ENCODE data around the gene ARRDC4.

Gene ARRDC4, protein sequence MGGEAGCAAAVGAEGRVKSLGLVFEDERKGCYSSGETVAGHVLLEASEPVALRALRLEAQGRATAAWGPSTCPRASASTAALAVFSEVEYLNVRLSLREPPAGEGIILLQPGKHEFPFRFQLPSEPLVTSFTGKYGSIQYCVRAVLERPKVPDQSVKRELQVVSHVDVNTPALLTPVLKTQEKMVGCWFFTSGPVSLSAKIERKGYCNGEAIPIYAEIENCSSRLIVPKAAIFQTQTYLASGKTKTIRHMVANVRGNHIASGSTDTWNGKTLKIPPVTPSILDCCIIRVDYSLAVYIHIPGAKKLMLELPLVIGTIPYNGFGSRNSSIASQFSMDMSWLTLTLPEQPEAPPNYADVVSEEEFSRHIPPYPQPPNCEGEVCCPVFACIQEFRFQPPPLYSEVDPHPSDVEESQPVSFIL

DNA sequence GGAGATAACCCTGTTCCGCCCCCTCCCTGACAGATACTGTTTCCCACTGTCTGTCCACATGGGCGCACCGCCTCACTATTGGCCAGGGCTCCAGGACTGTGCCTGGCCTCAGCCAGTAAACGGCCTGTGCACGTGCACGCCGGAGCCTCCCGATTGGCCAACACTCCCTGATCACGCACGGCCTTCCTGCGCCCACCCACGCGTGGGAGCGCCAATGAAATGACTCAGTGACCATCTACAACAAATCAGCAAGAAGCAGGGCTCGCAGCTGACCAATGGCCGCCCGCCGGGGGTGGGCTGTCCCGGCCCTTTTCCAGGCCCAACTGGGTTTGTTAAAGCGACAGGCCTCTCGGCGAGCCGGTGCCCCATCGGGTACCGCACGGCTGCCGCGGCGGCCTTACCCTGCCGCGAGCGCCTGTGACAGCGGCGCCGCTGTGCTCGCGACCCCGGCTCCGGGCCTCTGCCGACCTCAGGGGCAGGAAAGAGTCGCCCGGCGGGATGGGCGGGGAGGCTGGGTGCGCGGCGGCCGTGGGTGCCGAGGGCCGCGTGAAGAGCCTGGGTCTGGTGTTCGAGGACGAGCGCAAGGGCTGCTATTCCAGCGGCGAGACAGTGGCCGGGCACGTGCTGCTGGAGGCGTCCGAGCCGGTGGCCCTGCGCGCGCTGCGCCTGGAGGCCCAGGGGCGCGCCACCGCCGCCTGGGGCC lies at the start of gene ARRDC4:
Gene ARRDC4 (plus strand): TSS at position 340 of the 703 bp plus-strand sequence. CDS start 159 bp downstream, at position 499.
- DNase-seq (ENCODE audit: low read depth in 2 of 2): peak; percentile 100

DNA sequence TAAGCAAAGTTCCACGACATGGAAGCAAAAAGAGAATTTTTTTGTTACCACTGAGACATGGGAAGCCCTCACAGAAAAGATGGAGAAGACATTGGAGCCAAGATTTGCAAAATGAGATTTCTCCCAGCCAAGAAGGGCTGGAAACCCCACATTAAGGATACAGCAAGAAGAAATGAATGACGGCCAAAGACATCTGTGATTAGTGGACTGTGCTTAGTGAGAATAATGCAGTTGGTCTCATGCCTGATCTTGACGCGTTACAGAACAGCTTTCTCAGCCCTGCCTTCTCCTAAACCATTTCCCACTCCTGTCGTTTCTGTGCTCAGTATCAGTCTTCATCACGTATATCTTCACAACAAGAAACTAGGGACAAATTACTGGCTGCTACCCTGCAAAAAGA lies 45.8 kb upstream of the ARRDC4 start:
- no peak for DNase-seq (ENCODE audit: low read depth in 2 of 2)

DNA sequence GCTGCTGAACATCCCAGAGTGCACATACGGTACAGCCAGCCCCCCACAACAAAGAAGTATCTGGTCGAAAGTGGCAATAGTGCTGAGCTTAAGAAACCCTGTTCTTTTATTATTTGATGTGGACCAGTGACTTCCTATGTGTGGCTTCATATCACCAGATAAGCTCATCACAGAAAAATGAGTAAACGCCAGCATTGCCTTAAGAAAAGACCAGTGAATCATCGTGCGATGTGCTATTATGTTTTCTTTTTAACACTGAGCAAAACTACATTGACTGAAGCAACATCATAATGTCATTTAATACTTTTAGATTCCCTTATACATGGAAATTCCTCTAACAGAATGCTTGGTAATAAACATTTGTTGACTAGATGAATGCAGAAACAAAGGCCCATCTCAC lies 45.2 kb upstream of the ARRDC4 start:
- DNase-seq (ENCODE audit: low read depth in 2 of 2): no peak

DNA sequence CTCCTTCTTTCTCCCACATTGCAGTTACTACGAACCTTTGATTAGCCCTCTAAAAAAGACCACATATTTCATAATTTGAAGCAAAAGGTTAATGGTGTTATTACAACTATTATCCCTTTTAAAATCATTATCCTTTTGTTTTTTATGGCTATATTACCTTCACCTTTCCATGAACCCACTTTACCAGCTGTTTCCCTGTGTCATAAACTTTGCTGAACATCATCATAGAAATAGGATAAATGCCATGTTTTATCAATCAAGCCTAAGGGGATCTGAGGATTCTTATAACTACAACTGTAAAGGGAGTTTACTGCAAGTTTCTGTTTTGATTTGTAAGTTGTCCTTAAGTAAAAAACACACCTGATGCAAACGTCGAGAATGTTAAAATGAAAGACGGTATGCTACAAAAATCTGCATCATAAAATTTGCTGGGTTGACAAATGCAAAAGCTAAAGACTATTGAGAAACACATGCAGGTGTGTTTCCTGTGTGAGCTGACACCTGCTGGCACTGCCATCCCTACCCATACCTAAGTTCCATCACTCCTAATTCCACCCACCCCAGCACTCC lies 39.1 kb upstream of the ARRDC4 start:
- DNase-seq (ENCODE audit: low read depth in 2 of 2): no peak

DNA sequence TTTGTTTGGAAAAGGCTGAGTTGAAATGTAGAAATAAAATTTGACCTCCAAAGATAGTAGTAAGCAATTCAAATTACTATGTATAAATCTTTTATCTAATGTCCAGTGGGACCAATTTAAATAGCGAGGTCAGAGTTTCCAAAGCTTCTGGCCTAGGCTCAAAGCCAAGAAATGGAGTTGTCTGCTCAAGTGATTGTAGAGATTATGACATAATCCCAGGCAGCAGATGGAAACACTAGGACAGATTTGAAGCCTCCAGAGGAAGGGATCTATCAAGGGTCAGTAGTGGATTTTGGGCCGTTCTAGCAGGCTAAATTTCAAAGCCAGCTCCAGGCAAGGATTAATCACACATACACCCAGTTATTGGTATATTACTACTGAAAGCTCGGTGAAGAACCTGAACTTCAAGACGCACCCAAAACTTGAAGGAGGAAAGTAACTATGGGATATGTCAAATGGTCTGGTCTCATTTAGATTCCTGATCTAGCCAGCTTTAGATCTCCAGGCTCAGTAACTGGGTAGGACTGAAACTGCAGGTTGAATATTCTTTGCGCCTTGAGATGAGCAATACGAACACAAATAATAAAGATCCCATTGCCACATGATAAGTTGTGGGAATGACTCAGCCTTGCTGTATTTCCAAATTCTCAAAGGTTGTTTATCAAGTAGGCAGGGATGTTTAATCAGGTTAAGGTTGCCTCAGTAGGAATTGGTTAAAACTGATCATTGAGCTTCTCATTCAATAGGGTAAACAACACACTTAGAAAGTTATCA lies 30.9 kb upstream of the ARRDC4 start:
- no peak for DNase-seq (ENCODE audit: low read depth in 2 of 2)

DNA sequence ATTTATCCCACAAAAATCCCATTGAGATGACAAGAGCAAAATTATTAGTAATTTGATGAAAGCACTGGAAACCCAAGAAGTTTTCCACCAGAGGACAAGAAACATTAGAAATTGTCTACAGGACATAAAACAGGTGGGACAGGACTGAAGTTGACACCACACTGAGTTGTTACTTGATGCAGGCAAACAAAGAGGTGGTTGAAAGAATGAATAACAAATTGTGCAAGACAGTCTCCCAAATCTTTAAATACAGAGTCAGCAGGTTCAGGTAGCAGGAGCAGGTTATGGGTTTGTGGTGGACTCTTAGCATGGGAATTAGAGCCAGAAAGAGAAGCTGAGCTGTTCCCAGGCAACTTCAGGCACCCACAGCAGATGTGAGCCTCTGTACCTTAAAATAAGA lies 30.3 kb upstream of the ARRDC4 start:
- DNase-seq (ENCODE audit: low read depth in 2 of 2): no peak

DNA sequence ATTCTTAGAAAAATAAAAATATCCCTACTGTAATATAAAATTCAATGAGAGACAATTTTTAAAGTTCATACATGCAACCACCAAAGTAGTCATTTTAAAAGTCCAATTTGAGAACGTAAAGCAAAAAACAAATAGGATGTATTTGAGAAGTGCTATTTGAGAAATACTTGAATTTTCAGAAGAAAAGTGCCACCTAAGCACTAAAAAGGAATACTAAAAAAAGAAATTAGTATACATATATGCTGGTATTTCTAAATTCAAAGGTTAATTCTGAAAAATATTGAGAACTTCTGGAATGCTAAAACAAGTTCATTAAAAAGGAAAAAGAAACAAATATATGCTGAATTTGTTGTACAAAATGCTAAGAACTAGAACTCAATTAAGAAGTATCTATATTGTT lies 29.2 kb upstream of the ARRDC4 start:
- no peak for DNase-seq (ENCODE audit: low read depth in 2 of 2)

DNA sequence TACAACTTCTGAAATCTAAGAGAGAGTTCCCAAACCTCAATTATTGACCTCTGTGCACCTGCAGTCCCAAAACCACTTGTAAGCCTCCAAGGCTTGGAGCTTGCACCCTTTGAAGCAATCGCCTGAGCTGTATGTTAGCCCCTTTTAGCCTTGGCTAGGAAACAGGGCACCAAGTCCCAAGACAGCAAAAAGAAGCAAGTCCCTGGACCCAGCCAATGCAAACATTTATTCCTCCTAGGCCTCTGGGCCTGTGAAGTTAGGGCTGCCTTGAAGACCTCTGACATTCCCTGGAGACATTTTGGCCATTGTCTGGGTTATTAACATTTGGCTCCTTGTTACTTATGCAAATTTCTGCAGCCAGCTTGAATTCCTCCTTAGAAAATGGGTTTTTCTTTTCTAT lies 26.9 kb upstream of the ARRDC4 start:
- no peak for DNase-seq (ENCODE audit: low read depth in 2 of 2)

DNA sequence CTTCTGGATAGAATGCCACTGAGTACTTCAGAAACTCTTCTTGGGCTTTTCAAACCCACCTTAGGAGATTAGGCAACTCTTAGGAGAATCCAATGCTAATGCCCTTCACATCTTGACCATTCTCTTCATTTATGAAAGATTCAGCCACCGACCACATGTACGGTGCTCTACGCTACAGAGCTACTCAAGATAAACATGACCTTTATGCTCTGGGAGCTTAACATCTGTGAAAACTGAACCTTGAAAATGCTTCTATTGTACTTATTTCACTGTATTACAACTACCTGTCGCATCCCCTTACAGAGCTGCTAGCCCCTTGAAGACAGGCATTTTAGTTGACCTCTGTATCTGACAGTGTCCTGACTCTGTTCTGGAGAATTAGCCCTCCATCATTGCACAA lies 19.5 kb upstream of the ARRDC4 start:
- no peak for DNase-seq (ENCODE audit: low read depth in 2 of 2)

DNA sequence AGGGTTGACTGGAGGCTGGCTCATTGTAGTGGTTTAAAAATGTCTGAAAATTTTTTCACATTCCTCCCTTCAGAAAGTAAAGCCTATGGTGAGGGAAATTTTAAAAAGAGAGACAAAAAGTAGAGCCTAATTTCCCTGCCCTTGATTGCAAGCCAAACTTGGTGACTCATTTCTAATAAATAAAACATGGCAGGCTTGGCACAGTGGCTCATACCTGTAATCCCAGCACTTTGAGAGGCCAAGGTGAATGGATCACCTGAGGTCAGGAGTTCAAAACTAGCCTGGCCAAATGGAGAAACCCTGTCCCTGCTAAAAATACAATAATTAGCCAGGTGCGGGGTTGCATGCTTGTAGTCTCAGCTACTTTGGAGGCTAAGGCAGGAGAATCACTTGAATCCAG lies 18.9 kb upstream of the ARRDC4 start:
- no peak for DNase-seq (ENCODE audit: low read depth in 2 of 2)

DNA sequence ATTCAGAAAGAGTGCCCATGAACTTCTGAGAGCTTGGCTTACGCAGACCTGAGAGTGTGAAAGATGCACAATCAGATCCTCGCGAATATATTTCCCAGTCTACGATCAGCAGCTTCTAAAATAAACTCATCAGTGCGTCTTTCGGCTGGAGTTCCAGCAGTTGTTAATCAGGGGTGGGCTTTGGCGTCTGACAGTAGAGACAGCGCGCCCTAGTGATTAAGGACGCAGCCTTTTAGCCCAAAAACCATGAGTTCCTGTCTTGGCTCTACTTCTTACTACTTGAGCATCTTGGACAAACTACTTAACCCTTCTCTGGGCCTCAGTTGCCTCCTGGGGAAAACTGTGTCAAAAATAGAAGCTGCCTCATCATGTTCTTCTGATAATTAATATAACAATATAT lies 15.8 kb upstream of the ARRDC4 start:
- no peak for DNase-seq (ENCODE audit: low read depth in 2 of 2)

DNA sequence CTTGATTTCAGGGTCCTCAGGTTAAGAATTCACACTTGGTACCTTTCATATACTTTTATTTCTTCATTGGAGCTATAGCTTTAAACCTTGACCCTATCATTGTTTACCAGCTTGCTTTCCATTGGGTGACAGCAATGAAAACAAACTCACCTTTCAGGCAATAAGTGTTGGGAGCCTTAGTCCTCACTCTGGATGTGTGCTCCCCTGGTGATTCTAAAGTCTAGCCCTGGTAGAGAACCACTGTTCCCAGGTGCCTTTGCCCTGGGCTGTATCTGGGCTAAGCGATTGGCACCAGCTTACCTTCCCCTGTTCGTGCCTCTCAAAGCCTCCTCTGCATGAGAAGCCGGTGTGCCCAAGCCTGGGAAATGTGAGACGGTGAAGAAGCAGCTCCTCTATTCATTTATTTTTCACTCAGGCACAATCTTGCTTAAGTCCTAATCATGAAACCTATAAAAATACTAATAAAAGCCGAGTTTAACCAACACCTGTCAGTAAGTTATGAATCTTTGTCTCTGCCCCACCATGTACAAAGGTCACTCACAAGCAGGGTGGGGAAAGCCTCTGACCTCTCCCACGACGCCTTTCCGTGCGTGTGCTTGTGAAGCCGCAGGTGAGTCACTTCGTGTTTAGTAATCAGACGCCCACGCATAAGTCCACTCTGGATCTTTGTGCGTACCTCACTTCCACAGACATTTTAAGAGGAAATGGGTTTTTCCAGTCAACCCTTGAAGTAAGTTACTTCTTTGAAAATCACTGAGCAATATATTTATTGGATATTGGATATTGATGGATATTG lies 12.8 kb upstream of the ARRDC4 start:
- no peak for DNase-seq (ENCODE audit: low read depth in 2 of 2)

DNA sequence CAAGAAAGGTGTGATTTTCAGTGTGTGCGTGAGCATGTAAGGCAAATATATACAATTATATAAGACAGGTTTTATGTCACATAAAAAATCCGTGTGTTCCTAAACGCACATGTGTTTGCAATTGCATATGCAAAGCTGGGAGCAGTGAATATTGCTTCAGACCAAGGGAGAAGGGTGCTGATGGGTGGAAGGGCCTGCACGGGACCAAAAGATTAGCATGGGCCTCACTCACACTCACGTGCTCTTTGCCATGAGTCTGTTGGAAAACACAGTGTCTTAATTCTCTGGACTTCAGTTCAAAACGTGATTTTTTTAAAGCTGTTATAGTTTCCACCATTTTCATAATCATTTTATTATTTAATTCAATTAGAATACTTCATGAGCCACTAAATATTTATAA lies 7.2 kb upstream of the ARRDC4 start:
- DNase-seq (ENCODE audit: low read depth in 2 of 2): no peak

DNA sequence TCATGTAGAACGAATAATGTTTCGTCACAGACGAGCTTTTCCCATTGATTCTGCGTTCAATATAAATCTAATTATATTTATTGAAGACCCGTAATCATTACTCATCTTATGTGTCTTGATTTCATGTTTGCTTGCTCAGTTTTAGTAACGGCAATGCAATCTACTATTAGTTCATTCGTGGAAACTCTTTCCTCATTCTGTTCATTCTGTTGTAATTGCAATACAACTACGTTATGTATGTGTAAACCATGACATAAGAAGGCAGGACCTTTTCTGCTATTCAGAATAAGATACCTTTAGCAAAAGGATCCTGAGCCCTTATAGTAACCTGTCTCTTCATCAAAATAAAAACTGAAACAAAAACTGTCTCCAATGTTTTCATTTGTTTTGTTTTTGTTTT lies 6.8 kb upstream of the ARRDC4 start:
- no peak for DNase-seq (ENCODE audit: low read depth in 2 of 2)

DNA sequence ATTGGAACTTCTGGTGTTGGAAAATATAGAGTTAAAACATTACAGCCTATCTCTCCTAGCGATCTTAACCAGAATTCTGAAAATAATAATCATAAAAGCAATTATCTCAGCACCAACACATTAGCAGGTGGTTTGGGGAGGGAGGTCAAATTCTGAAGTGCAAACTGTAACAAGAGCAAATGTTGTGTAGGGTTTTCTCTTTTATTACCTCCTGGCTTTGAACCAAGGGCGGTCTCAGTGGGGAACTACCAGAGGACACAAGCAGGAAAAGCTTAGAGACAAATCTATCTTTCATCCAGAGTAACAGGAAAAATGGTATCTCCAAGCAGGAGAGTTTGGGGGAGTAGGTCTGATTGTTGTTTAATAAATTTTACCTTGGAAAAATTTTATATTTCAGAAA lies 5.5 kb upstream of the ARRDC4 start:
- DNase-seq (ENCODE audit: low read depth in 2 of 2): no peak

DNA sequence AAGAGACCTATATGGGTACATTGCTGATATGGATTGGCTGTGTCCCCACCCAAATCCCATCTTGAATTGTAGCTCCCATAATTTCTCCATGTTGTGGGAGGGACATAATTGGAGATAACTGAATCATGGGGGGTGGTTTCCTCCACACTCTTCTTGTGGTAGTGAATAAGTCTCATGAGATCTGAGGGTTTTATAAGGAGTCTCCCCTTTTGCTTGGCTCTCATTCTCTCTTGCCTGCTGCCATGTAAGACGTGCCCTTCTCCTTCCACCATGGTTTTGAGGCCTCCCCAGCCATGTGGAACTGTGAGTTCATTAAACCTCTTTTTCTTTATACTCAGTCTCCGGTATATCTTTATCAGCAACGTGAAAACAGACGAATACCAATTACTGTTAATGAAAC lies 5.0 kb upstream of the ARRDC4 start:
- DNase-seq (ENCODE audit: low read depth in 2 of 2): no peak

DNA sequence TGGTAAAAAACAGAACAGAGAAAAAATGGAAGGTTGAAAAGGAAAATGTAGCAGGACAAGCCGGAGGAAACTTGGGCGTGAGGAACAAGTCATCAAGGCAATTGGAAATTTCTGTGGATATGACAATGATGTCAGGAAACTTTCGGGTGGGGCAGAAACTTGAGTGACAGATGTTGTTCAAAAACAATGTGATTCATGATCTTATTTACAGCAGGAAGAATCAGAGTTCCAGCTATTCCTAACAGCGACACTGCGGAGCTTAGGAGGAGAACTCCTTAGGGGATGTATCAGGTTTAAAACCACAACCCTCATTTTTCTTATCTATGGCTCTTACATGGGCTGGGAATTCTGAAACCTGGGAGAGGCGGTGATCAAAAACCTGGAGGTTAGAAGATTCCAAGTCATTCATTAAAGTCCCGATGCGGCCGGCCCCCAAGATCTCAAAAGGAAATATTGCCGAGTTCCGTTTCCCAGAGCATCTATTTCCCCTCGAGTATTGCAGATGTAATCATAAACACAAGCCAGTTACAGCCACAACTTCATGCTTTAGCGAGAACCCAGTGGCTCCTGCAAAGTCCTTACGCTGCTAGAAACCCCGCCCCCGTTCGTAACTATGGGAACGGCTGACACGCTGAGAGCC lies 659 bp upstream of the ARRDC4 start:
- no peak for DNase-seq (ENCODE audit: low read depth in 2 of 2)

DNA sequence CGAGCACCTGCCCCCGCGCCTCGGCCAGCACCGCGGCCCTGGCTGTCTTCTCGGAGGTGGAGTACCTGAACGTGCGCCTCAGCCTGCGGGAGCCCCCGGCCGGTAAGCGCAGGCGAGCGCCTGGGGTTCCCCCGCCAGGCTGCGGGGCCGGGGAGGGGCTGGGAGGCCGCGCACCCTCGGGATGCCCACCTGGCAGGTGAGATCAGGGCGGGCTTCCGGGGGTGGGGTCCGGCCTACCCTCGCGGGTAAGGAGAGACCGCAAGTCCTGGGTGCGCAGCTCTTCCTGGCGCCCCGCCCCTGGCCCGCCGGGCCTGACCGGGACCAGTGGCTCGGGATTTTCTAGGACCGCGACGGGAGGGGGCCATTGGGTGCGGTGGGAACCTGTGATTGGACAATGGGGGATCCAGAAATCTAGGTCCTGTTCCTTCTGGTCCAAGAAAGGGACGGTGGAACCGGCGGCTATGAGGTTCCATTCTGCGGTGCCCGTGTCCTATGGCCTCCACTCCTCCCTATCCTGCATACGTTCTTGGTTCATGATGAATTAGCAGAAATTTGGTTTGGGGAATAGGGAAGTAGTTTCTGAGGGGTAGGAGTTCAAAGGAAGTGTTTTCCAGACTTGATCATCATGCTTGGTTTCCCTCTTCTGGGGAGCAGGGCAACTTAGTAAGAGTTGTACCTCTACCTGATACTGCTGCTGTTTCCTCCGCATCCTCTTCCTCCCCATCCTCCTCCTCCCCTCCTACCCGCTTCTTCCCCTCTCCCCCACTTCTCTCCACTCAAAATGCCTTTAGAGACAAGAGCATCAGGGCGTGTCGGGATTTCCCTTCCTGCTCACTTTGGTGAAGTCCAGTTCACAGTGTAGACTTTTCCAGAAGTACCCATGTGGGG lies 808 bp downstream of the ARRDC4 start:
- no peak for DNase-seq (ENCODE audit: low read depth in 2 of 2)

DNA sequence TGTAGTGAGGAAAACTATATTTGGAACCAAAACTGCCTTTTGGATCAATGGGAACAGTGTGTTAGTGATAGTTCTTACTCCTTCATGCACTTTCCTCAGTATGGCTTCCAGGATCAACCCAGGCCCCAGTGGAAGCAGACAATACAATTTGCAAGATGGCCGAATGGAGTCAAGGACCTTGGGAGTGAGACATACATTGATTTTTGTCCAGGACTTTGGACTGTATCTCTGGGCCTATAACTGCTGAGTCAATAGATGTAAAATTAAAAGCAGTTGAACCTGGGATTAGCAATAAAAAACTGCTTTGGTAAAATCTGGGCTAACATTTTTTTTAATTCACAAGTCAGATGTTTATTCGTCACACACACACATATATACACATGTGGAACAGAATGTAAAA lies 1.8 kb downstream of the ARRDC4 start:
- DNase-seq (ENCODE audit: low read depth in 2 of 2): no peak

DNA sequence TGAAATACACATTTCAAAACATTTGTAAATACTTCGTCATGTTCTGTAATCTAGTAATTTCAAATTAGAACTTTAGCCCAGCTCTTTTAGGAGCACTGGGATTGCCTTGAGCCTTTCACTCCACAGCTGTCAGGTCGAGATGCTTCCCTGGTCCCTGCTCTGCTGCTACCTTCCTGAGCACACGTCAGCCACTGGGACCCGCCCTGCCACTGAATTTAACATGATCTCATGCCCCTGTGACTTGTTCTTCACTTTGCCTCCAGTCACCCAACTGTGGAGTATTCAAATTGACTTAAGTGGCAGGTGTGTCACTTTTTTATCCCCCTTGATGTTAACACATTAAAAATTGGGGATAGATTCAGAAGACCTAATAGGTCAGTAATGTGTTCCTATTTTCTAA lies 3.3 kb downstream of the ARRDC4 start:
- DNase-seq (ENCODE audit: low read depth in 2 of 2): no peak

Measured in fibroblast of skin of left biceps (primary cell).